ENCODE measurements around the gene MS4A13.
"Not testable (repeated sequence)": the region's sequence is repeated elsewhere in the genome, so short reads cannot be mapped to it uniquely, and the experiment has no call there.

The MS4A13 gene

DNA sequence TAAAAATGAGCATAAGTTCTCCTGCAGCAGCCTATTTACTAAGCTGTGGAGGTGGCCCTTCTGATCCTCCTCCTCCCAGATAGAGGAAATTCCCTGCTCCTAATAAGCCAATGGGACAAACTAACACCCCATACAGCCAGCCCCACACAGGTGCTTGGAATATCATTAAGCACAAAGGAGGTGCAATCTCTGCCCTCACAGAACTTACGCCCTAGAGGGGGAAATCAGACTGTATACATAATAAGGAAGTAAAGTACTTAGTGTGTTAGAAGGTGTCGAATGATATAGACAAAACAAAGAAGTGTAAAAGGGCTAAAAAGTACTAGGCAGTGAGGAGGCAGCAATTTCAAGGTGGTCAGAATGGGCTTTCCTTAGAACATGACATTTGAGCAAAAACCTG lies 16.8 kb upstream of the MS4A13 start:
- no peak overlapping the region for H3K9ac ChIP-seq (ENCODE audit: insufficient read length)
- H3K27ac ChIP-seq, result no peak overlapping the region
- TF ChIP-seq EZH2 (IDR thresholded peaks at IDR 0.05) (no peak), POLR2AphosphoS5 (IDR thresholded peaks at IDR 0.05; ENCODE audit: borderline replicate concordance, low read depth, low read length) (no peak), FOXP2 (optimal IDR thresholded peaks at IDR 0.05; ENCODE audit: control extremely low read depth, extremely low read length, insufficient read depth) (no peak)
- H3K4me3 ChIP-seq, result no peak overlapping the region
- no peaks in the 10 kb centered on the region for H3K9me3 ChIP-seq (ENCODE audit: low read depth, low read length)
- DNase-seq (ENCODE audit: low read depth, low spot score), result no peak
- H3K36me3 ChIP-seq (ENCODE audit: insufficient read depth, low read length), result no peaks in the 10 kb centered on the region

DNA sequence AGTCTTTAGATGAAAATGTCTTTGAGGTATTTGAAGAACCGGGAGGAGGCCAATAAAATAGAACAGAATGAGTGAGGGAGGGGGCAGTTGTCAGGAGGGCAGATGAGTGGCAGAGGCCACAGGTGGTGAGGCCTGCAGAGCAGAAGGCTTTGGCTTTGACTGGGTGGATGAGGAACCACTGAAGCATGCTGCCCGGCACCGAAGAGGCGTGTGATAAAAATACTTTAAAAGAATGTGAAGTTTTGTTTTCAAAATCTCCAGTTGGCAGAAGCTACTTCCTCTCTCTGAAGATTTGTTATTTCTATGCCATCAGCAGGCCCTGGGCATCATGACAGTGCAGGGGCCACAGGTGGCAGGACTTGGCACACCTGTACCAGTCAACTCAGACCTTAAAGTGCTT lies 16.3 kb upstream of the MS4A13 start:
- TF ChIP-seq FOXP2 (optimal IDR thresholded peaks at IDR 0.05; ENCODE audit: control extremely low read depth, extremely low read length, insufficient read depth) (no peak), POLR2AphosphoS5 (IDR thresholded peaks at IDR 0.05; ENCODE audit: borderline replicate concordance, low read depth, low read length) (no peak), EZH2 (IDR thresholded peaks at IDR 0.05) (no peak)
- Histone ChIP-seq H3K36me3 (ENCODE audit: insufficient read depth, low read length) (no peaks in the 10 kb centered on the region), H3K4me3 (no peak overlapping the region), H3K9ac (ENCODE audit: insufficient read length) (no peak overlapping the region), H3K27ac (no peak overlapping the region), H3K9me3 (ENCODE audit: low read depth, low read length) (no peaks in the 10 kb centered on the region)
- DNase-seq (ENCODE audit: low read depth, low spot score), result no peak

DNA sequence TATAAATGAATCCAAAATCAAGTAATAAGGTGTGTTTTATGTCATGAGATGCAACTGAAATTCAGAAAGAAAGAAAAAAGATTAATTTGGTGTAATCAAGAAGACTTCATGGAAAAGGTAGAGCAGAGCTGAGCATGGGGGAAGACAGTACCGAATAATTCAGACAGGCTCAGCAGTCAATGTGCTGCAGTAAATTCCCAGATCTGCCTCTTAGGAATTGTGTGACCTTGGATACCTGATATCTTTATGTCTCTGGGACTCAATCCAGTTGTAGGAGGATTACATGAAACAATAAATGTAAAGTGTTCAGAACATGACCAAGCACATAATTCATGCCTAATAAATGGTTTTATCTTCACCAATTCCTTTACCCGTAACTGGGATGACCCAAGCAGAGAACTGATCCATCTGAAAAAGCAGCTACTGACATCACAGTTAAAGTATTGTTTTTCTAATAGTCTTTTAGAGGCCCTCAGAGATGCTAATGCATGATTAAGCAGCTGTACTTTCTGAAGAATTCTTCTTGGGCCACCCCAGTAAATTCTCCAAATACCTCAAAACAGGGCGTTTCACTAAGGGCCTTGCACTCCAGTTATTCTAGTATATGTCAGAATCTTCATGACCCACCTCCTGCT lies 14.8 kb upstream of the MS4A13 start:
- TF ChIP-seq EZH2 (IDR thresholded peaks at IDR 0.05) (no peak), POLR2AphosphoS5 (IDR thresholded peaks at IDR 0.05; ENCODE audit: borderline replicate concordance, low read depth, low read length) (no peak), FOXP2 (optimal IDR thresholded peaks at IDR 0.05; ENCODE audit: control extremely low read depth, extremely low read length, insufficient read depth) (no peak)
- Histone ChIP-seq H3K9ac (ENCODE audit: insufficient read length) (no peak overlapping the region), H3K9me3 (ENCODE audit: low read depth, low read length) (no peaks in the 10 kb centered on the region), H3K36me3 (ENCODE audit: insufficient read depth, low read length) (no peaks in the 10 kb centered on the region), H3K4me3 (no peak overlapping the region), H3K27ac (no peak overlapping the region)
- DNase-seq (ENCODE audit: low read depth, low spot score), result no peak

DNA sequence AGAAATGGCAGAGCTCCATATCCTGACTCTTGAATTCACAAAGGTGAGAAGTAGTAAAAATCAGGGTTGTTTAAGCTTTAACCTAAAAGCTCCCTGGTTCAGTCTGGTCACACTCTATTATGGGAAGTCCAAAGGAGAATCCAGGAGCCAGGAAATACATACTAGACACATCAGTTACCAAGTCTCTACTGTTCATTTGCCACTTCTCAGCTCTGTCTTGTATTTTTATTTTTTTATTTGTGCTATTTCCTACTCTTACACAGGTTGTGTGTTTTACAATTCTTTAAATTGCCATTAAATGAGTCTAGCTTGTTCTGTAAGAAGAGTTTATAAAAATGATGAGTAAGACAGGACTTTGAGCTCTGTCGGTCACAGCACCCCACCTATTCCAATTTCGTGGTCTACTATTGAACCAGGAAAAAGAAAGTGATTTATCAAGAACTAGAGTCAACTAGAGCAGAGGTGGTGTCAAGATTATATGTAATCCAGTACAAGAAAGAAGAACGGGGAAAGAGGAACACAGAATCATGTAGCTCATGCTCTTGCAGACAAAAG lies 12.9 kb upstream of the MS4A13 start:
- no peak for TF ChIP-seq EZH2 (IDR thresholded peaks at IDR 0.05)
- no peak for TF ChIP-seq POLR2AphosphoS5 (IDR thresholded peaks at IDR 0.05; ENCODE audit: borderline replicate concordance, low read depth, low read length)
- no peak for TF ChIP-seq FOXP2 (optimal IDR thresholded peaks at IDR 0.05; ENCODE audit: control extremely low read depth, extremely low read length, insufficient read depth)
- no peaks in the 10 kb centered on the region for H3K9me3 ChIP-seq (ENCODE audit: low read depth, low read length)
- H3K27ac ChIP-seq, result no peak overlapping the region
- no peak overlapping the region for H3K9ac ChIP-seq (ENCODE audit: insufficient read length)
- no peak for DNase-seq (ENCODE audit: low read depth, low spot score)
- no peaks in the 10 kb centered on the region for H3K36me3 ChIP-seq (ENCODE audit: insufficient read depth, low read length)
- H3K4me3 ChIP-seq, result no peak overlapping the region

DNA sequence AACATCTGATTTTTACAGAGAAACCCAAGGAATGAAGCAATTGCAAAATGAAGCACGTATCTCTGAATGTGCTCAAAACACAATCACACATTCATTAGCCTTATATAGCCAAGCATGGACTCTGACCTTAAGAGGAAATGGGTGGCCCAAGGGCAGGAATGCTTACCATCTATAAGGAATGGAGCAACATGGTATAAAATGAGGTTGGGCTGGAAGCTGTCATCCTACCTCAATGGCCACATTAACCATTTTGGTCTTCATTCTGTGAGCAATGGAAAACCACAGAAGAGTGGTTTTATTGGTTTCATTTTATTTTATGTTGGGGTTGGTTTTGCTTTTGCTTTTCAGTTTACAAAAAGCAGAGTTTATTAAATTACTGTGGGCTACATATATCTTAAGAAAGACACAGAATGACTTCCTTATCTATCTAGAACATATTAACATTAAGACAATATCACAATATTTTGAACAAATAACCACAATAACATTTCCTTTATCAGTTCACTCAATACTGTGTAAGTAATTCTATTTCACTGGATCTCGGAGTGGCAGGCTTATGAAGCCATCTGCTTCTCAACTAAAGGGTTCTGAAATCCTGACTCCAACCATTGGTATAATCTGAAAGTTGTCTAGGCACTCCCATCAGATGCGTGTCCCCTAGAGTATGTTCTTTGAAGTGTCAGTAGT lies 10.8 kb upstream of the MS4A13 start:
- no peak for TF ChIP-seq FOXP2 (optimal IDR thresholded peaks at IDR 0.05; ENCODE audit: control extremely low read depth, extremely low read length, insufficient read depth)
- no peak for TF ChIP-seq POLR2AphosphoS5 (IDR thresholded peaks at IDR 0.05; ENCODE audit: borderline replicate concordance, low read depth, low read length)
- TF ChIP-seq EZH2 (IDR thresholded peaks at IDR 0.05), result no peak
- Histone ChIP-seq H3K9me3 (ENCODE audit: low read depth, low read length) (no peaks in the 10 kb centered on the region), H3K4me3 (no peak overlapping the region), H3K9ac (ENCODE audit: insufficient read length) (no peak overlapping the region), H3K27ac (no peak overlapping the region), H3K36me3 (ENCODE audit: insufficient read depth, low read length) (no peaks in the 10 kb centered on the region)
- DNase-seq (ENCODE audit: low read depth, low spot score), result no peak

DNA sequence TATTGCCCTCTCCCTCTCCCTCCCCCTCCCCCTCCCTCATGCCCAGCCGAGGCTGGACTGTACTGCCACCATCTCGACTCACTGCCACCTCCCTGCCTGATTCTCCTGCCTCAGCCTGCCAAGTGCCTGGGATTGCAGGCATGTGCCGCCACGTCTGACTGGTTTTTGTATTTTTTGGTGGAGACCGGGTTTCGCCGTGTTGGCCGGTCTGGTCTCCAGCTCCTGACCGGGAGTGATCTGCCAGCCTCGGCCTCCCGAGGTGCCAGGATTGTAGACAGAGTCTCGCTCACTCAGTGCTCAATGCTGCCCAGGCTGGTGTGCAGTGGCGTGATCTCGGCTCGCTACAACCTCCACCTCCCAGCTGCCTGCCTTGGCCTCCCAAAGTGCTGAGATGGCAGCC lies 5.6 kb upstream of the MS4A13 start:
- not testable (repeated sequence) for H3K36me3 ChIP-seq (ENCODE audit: insufficient read depth, low read length); H3K27ac ChIP-seq; DNase-seq (ENCODE audit: low read depth, low spot score); H3K4me3 ChIP-seq; H3K9ac ChIP-seq (ENCODE audit: insufficient read length); H3K9me3 ChIP-seq (ENCODE audit: low read depth, low read length)

DNA sequence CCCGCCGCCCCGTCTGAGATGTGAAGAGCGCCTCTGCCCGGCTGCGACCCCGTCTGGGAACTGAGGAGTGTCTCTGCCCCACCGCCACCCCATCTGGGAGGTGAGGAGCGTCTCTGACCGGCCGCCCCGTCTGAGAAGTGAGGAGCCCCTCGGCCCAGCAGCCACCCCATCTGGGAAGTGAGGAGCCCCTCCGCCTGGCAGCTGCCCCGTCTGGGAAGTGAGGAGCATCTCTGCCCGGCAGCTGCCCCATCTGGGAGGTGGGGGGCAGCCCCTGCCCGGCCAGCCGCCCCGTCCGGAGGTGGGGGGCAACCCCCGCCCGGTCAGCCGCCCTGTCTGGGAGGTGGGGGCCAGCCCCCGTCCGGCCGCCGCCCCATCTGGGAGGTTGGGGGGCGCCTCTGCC lies 5.0 kb upstream of the MS4A13 start:
- not testable (repeated sequence) for H3K27ac ChIP-seq; H3K4me3 ChIP-seq; H3K36me3 ChIP-seq (ENCODE audit: insufficient read depth, low read length); H3K9ac ChIP-seq (ENCODE audit: insufficient read length); DNase-seq (ENCODE audit: low read depth, low spot score); H3K9me3 ChIP-seq (ENCODE audit: low read depth, low read length)

DNA sequence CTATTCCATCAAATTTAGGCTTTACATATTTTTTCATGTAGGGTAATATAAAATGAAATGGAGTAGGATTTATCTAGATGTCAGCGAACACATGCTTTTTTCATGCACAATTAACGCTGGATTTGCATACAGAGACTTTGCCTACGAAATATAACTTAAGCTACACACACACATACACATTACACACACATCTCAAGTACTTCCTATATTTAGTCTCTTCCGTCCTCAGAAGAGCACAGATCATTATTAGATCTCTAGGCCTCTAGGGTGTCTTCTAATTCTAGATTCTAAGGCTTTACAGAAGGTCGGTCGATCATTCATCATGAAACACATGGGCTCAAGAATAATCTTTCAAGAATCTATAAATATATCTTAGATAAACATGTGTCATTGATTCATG lies 3.8 kb upstream of the MS4A13 start:
- Histone ChIP-seq H3K9ac (ENCODE audit: insufficient read length) (no peak overlapping the region), H3K27ac (no peak overlapping the region), H3K4me3 (no peak overlapping the region), H3K36me3 (ENCODE audit: insufficient read depth, low read length) (no peaks in the 10 kb centered on the region), H3K9me3 (ENCODE audit: low read depth, low read length) (no peaks in the 10 kb centered on the region)
- DNase-seq (ENCODE audit: low read depth, low spot score), result no peak
- TF ChIP-seq EZH2 (IDR thresholded peaks at IDR 0.05) (no peak), POLR2AphosphoS5 (IDR thresholded peaks at IDR 0.05; ENCODE audit: borderline replicate concordance, low read depth, low read length) (no peak), FOXP2 (optimal IDR thresholded peaks at IDR 0.05; ENCODE audit: control extremely low read depth, extremely low read length, insufficient read depth) (no peak)

DNA sequence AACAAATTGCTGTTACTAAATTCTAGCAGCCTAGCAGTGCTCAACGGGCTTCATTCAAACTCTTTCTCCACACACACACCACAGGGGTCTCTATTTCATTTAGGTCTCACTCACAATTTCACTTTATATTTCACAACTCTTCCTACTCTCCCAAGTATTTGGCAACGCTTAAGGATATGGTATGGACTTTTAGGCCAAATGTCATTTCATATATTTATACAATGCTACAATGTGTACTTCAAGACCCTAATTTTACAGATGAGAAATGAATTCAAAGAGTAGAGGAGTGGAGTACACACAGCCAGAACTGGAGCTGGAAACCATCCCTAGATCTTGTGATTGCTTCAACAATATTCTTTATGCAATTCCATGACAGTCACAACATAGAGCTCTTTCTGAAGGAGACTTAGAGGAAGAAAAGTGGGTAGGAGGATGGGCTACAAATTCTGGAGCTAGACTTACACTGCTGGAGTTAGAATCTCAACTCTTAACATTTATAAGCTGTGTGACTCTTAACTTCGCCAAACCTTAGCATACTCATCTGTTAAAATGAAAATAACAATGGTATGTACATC lies 2.5 kb upstream of the MS4A13 start:
- Histone ChIP-seq H3K9me3 (ENCODE audit: low read depth, low read length) (no peaks in the 10 kb centered on the region), H3K27ac (no peak overlapping the region)
- no peak for DNase-seq (ENCODE audit: low read depth, low spot score)

More for the DNA sequence above, 2.5 kb upstream of the MS4A13 start:
- no peaks in the 10 kb centered on the region for H3K36me3 ChIP-seq (ENCODE audit: insufficient read depth, low read length)
- TF ChIP-seq FOXP2 (optimal IDR thresholded peaks at IDR 0.05; ENCODE audit: control extremely low read depth, extremely low read length, insufficient read depth), result no peak
- no peak for TF ChIP-seq EZH2 (IDR thresholded peaks at IDR 0.05)
- no peak for TF ChIP-seq POLR2AphosphoS5 (IDR thresholded peaks at IDR 0.05; ENCODE audit: borderline replicate concordance, low read depth, low read length)
- no peak overlapping the region for H3K9ac ChIP-seq (ENCODE audit: insufficient read length)
- no peak overlapping the region for H3K4me3 ChIP-seq
